ENCODE results near the gene SLC35F1.

Gene SLC35F1

DNA sequence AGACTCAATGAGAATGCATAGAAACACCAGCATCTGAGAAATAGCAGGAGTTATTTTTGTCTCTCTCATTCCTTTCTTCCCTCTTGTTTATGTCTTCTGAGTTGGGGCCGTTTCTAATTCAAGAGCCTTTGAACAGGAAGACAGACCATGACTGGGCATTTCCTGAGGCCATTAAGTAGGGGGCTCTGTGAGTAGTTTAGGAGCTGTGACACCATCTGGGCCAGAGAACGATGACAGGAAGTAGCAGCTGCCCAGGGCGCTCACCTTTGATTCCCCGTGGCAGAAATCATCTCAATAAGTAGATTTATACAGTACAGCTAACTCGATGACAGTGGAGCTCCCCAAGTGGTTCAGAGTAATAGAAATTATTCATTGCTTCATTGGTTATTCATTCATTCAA lies 342.6 kb downstream of the SLC35F1 start:
- TF ChIP-seq CTCF (IDR thresholded peaks at IDR 0.05; ENCODE audit: borderline replicate concordance, extremely low read depth, low read length, poor library complexity, severe bottlenecking) (no peak), EZH2 (IDR thresholded peaks at IDR 0.05; ENCODE audit: borderline replicate concordance, low read depth, low read length, severe bottlenecking) (no peak)
- Histone ChIP-seq H2AFZ (ENCODE audit: low read depth, low read length) (no peak overlapping the region), H4K20me1 (ENCODE audit: insufficient read depth, low read length) (no peaks in the 10 kb centered on the region), H3K27ac (ENCODE audit: low read length) (no peak overlapping the region), H3K4me2 (ENCODE audit: insufficient read depth, low read length) (no peak overlapping the region), H3K4me3 (ENCODE audit: low read depth in 1 of 2, low read length in 2 of 2) (no peak overlapping the region), H3K27me3 (ENCODE audit: insufficient read depth, low read length, poor library complexity) (peaks cover 3% of the 10 kb centered on the region), H3K9me3 (ENCODE audit: insufficient read depth, low read length, severe bottlenecking) (no peaks in the 10 kb centered on the region), H3K36me3 (ENCODE audit: insufficient read depth, low read length) (no peaks in the 10 kb centered on the region), H3K79me2 (ENCODE audit: insufficient read depth, low read length) (no peaks in the 10 kb centered on the region), H3K4me1 (ENCODE audit: insufficient read depth, low read length) (no peaks in the 10 kb centered on the region), H3K9ac (ENCODE audit: low read depth, low read length) (no peak overlapping the region)
- ATAC-seq (ENCODE audit: insufficient read depth, low read depth) (no peak), DNase-seq (no peak)

DNA sequence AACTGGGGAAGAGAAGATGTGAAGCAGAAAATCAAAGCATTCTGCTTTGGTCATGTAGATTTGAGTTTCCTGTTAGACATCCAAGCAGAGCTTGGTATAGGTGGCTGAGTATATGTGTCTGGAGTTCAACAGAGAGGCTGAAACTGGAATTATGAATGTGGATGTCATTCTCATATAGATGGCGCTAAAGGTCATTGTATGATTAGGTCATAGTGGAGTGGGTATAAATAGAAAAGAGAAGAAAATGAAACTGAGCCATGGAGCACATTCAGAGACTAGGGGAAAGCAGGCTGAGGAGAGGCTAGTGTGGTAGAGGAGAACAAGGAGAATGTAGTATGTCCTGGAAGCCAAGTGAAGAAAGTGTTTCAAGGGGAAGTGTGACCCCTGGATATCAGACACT lies 345.4 kb downstream of the SLC35F1 start:
- no peaks in the 10 kb centered on the region for H3K79me2 ChIP-seq (ENCODE audit: insufficient read depth, low read length)
- TF ChIP-seq EZH2 (IDR thresholded peaks at IDR 0.05; ENCODE audit: borderline replicate concordance, low read depth, low read length, severe bottlenecking) (no peak), CTCF (IDR thresholded peaks at IDR 0.05; ENCODE audit: borderline replicate concordance, extremely low read depth, low read length, poor library complexity, severe bottlenecking) (peak; percentile 37)
- no peak overlapping the region for H3K27ac ChIP-seq (ENCODE audit: low read length)
- no peaks in the 10 kb centered on the region for H4K20me1 ChIP-seq (ENCODE audit: insufficient read depth, low read length)
- H3K9me3 ChIP-seq (ENCODE audit: insufficient read depth, low read length, severe bottlenecking) = no peaks in the 10 kb centered on the region
- no peak overlapping the region for H2AFZ ChIP-seq (ENCODE audit: low read depth, low read length)
- no peaks in the 10 kb centered on the region for H3K36me3 ChIP-seq (ENCODE audit: insufficient read depth, low read length)
- no peaks in the 10 kb centered on the region for H3K27me3 ChIP-seq (ENCODE audit: insufficient read depth, low read length, poor library complexity)
- DNase-seq (no peak), ATAC-seq (ENCODE audit: insufficient read depth, low read depth) (peak; percentile 62; the same call in 2 of the 3 replicates)
- no peaks in the 10 kb centered on the region for H3K4me1 ChIP-seq (ENCODE audit: insufficient read depth, low read length)
- H3K4me2 ChIP-seq (ENCODE audit: insufficient read depth, low read length) = no peak overlapping the region
- H3K9ac ChIP-seq (ENCODE audit: low read depth, low read length) = no peak overlapping the region
- no peak overlapping the region for H3K4me3 ChIP-seq (ENCODE audit: low read depth in 1 of 2, low read length in 2 of 2)

DNA sequence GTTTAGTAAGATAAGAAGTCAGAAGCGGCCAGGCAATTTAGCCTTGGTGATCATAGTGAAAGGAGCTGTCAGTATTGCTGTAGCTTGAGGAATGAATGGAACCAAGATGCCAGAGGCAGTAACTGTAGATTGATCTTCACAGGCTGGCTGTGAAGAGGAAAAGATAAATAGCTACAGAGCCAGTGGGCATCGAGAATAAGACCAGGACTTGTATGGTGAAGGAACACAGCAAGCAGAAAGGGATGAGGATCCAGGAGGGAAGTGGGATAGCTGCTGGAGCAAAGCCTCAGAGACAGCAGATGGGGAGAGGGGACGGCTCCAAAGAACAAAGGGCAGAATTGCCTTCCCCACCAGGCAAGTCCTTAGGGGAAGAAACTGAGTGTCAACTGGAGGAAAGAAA lies 346.7 kb downstream of the SLC35F1 start:
- H3K9me3 ChIP-seq (ENCODE audit: insufficient read depth, low read length, severe bottlenecking) = no peaks in the 10 kb centered on the region
- ATAC-seq (ENCODE audit: insufficient read depth, low read depth) (no peak), DNase-seq (no peak)
- no peaks in the 10 kb centered on the region for H4K20me1 ChIP-seq (ENCODE audit: insufficient read depth, low read length)
- H3K4me1 ChIP-seq (ENCODE audit: insufficient read depth, low read length) = no peaks in the 10 kb centered on the region
- no peak overlapping the region for H3K4me2 ChIP-seq (ENCODE audit: insufficient read depth, low read length)
- H3K27me3 ChIP-seq (ENCODE audit: insufficient read depth, low read length, poor library complexity) = no peaks in the 10 kb centered on the region
- no peak overlapping the region for H2AFZ ChIP-seq (ENCODE audit: low read depth, low read length)
- no peaks in the 10 kb centered on the region for H3K79me2 ChIP-seq (ENCODE audit: insufficient read depth, low read length)
- no peak overlapping the region for H3K9ac ChIP-seq (ENCODE audit: low read depth, low read length)
- no peak overlapping the region for H3K4me3 ChIP-seq (ENCODE audit: low read depth in 1 of 2, low read length in 2 of 2)
- H3K27ac ChIP-seq (ENCODE audit: low read length) = no peak overlapping the region
- no peaks in the 10 kb centered on the region for H3K36me3 ChIP-seq (ENCODE audit: insufficient read depth, low read length)
- TF ChIP-seq EZH2 (IDR thresholded peaks at IDR 0.05; ENCODE audit: borderline replicate concordance, low read depth, low read length, severe bottlenecking) (no peak), CTCF (IDR thresholded peaks at IDR 0.05; ENCODE audit: borderline replicate concordance, extremely low read depth, low read length, poor library complexity, severe bottlenecking) (no peak)

DNA sequence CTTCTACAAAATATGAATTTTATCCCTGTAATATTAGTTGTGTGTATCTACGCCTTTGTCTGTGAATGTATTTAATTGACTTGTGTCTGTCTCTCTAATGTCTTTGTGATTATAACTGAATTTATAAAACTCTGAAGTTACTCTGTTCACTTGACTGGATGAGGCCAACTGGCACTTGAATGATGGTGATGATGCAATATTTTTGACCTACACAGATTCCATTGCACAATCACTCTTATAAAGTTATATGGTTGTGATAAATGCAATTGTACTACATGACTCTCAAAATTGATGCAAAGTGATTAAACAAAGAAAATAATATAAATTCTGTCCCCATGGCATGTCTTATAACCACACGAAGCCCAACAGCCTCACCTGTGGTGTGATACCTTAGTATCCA lies 353.8 kb downstream of the SLC35F1 start:
- H3K4me3 ChIP-seq (ENCODE audit: low read depth in 1 of 2, low read length in 2 of 2) = no peak overlapping the region
- TF ChIP-seq CTCF (IDR thresholded peaks at IDR 0.05; ENCODE audit: borderline replicate concordance, extremely low read depth, low read length, poor library complexity, severe bottlenecking) (no peak), EZH2 (IDR thresholded peaks at IDR 0.05; ENCODE audit: borderline replicate concordance, low read depth, low read length, severe bottlenecking) (no peak)
- no peaks in the 10 kb centered on the region for H3K36me3 ChIP-seq (ENCODE audit: insufficient read depth, low read length)
- H3K27me3 ChIP-seq (ENCODE audit: insufficient read depth, low read length, poor library complexity) = peaks cover 10% of the 10 kb centered on the region
- H3K79me2 ChIP-seq (ENCODE audit: insufficient read depth, low read length) = no peaks in the 10 kb centered on the region
- no peaks in the 10 kb centered on the region for H4K20me1 ChIP-seq (ENCODE audit: insufficient read depth, low read length)
- H3K27ac ChIP-seq (ENCODE audit: low read length) = no peak overlapping the region
- H3K4me2 ChIP-seq (ENCODE audit: insufficient read depth, low read length) = no peak overlapping the region
- no peak overlapping the region for H2AFZ ChIP-seq (ENCODE audit: low read depth, low read length)
- H3K9ac ChIP-seq (ENCODE audit: low read depth, low read length) = no peak overlapping the region
- H3K9me3 ChIP-seq (ENCODE audit: insufficient read depth, low read length, severe bottlenecking) = no peaks in the 10 kb centered on the region
- no peaks in the 10 kb centered on the region for H3K4me1 ChIP-seq (ENCODE audit: insufficient read depth, low read length)
- DNase-seq = no peak
- ATAC-seq (ENCODE audit: insufficient read depth, low read depth) = no peak
